Ascending aorta (tissue), 2 donors: Measurements from ENCODE around the gene FHL2. TPM values are rescaled to one million over a fixed set of nuclear protein-coding genes. Genes with fewer than 3 reads are reported as not detected.
A peak's percentile ranks its signal among the peaks of the same experiment; 100 is the strongest.

Source experiments
- DNase-seq, 2 donors: peaks; one replicate each; pipeline ENCODE4 v3.0.0-alpha.2; 2019; ENCODE audit warnings: low spot score in 2 of 2
- H3K27ac ChIP-seq, 2 donors: fragments of 200-600 bp; sonication (generic); one replicate each; pipeline ENCODE4 v1.5.1; 2016 to 2017; ENCODE audit warnings: mild to moderate bottlenecking in 1 of 2
- H3K27me3 ChIP-seq: fragments of 200-600 bp; sonication (generic); one replicate; pipeline ENCODE4 v1.5.1; 2017
- H3K36me3 ChIP-seq, 2 donors: fragments of 200-600 bp; sonication (generic); one replicate each; pipeline ENCODE4 v1.5.1; 2016
- H3K4me1 ChIP-seq, 2 donors: fragments of 200-600 bp; sonication (generic); one replicate each; pipeline ENCODE4 v1.5.1; 2016 to 2017; ENCODE audit warnings: mild to moderate bottlenecking in 1 of 2
- H3K4me3 ChIP-seq, 2 donors: fragments of 200-600 bp; sonication (generic); one replicate each; pipeline ENCODE4 v1.5.1; 2016 to 2017; ENCODE audit warnings: mild to moderate bottlenecking in 1 of 2
- H3K9me3 ChIP-seq, 2 donors: fragments of 200-600 bp; sonication (generic); one replicate each; pipeline ENCODE4 v1.5.1; 2016
- CTCF ChIP-seq, 3 experiments: fragments of 200-600 bp in 2 of 3; fragments of 450-650 bp in 1 of 3; sonication (generic) in 2 of 3; IDR thresholded peaks; one replicate each; pipeline ENCODE4 v1.5.1; 2016 to 2019; ENCODE audit warnings: antibody characterized with exemption in 3 of 3, mild to moderate bottlenecking in 1 of 3, moderate library complexity in 1 of 3
- intact Hi-C: fragments of 100-400 bp; cut with DNase I; formaldehyde crosslinking; loops from one replicate; pipeline ENCODE4 v1.15.1; 2023
- total RNA-seq: library from RNA; depleted of rRNA; stranded (reverse); fragments of >200 nt; gene quantifications from one replicate; pipeline ENCODE4 v1.1.0, GENCODE V29; 2016

The FHL2 gene
- total RNA-seq, 1 donor from 2014 or later: 175 TPM

- no peak overlapping the region for H3K4me3 ChIP-seq
- H3K36me3 ChIP-seq: peaks cover 3 to 12% of the 10 kb centered on the region in 2 donors
- TF ChIP-seq CTCF (IDR thresholded peaks at IDR 0.05): no peak
- intact Hi-C loops: no loop called here
- no peaks in the 10 kb centered on the region for H3K9me3 ChIP-seq
- peak in 1 of 2 donors; percentile 24 for DNase-seq
- no peak overlapping the region for H3K27ac ChIP-seq
- no peaks in the 10 kb centered on the region for H3K27me3 ChIP-seq
- H3K4me1 ChIP-seq: peaks cover 2 to 22% of the 10 kb centered on the region in 2 donors
These were observed 22.0 kb downstream of the FHL2 start for GRCh38 chr2:105376789-105377240.

- Histone ChIP-seq H3K27ac (peak overlapping the region in 1 of 2 donors; percentile 30), H3K9me3 (no peaks in the 10 kb centered on the region), H3K27me3 (no peaks in the 10 kb centered on the region), H3K4me3 (no peak overlapping the region), H3K36me3 (peaks cover 6 to 13% of the 10 kb centered on the region in 2 donors), H3K4me1 (peaks cover 2 to 16% of the 10 kb centered on the region in 2 donors)
- peak in 1 of 2 donors; percentile 59 for DNase-seq
- no peak for TF ChIP-seq CTCF (IDR thresholded peaks at IDR 0.05)
- intact Hi-C loops: no loop called here
These were observed 22.8 kb downstream of the FHL2 start for GRCh38 chr2:105376010-105376409.

- DNase-seq: peak in 1 of 2 donors; percentile 62
- H3K4me1 ChIP-seq: peaks cover 2 to 14% of the 10 kb centered on the region in 2 donors
These were observed 23.8 kb downstream of the FHL2 start for GRCh38 chr2:105375001-105375561.

GRCh38 chr2:105373895-105374401 is 24.9 kb downstream of the FHL2 start:
- Histone ChIP-seq H3K36me3 (peaks cover 6 to 17% of the 10 kb centered on the region in 2 donors), H3K27me3 (no peaks in the 10 kb centered on the region), H3K4me1 (peaks cover 2 to 10% of the 10 kb centered on the region in 2 donors), H3K9me3 (no peaks in the 10 kb centered on the region), H3K4me3 (no peak overlapping the region), H3K27ac (peak overlapping the region in 1 of 2 donors; percentile 45)
- TF ChIP-seq CTCF (IDR thresholded peaks at IDR 0.05): no peak
- DNase-seq: peak in 1 of 2 donors; percentile 39
- intact Hi-C loops: loop anchor here (5.0 kb wide), 1 partner anchor 38 kb away; no protein-coding TSS in a partner anchor

More at GRCh38 chr2:105375001-105375561, 23.8 kb downstream of the FHL2 start:
- no peak for TF ChIP-seq CTCF (IDR thresholded peaks at IDR 0.05)
- intact Hi-C loops: no loop called here
- Histone ChIP-seq H3K27me3 (no peaks in the 10 kb centered on the region), H3K27ac (no peak overlapping the region), H3K4me3 (no peak overlapping the region), H3K9me3 (no peaks in the 10 kb centered on the region), H3K36me3 (peaks cover 6 to 17% of the 10 kb centered on the region in 2 donors)

DNA sequence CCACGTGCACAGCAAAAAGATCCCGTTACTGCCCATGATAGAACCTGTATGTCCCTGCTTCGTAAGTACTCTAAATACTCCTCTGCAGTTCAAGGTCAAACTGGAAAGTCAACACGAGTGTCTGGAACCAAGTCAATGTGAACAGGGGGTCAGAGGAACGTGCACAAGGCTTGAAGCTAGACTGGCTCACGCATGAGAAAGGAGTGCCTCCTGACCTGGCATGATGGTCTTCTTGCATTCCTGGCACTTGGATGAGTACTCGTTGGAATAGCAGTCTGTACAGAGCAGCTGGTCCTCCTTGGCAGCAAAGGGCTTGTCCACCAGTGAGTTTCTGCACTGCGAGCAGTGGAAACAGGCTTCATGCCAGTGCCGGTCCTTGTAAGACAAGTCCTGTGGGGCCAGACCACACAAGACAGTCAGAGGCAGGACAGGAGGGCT is 25.5 kb downstream of the FHL2 start:
- Histone ChIP-seq H3K4me3 (no peak overlapping the region), H3K36me3 (peaks cover 6 to 17% of the 10 kb centered on the region in 2 donors), H3K9me3 (no peaks in the 10 kb centered on the region), H3K27me3 (no peaks in the 10 kb centered on the region), H3K4me1 (peaks cover 2 to 10% of the 10 kb centered on the region in 2 donors), H3K27ac (peak overlapping the region in 1 of 2 donors; percentile 30)
- DNase-seq: peak in 1 of 2 donors; percentile 70
- intact Hi-C loops: loop anchor here (5.0 kb wide), 1 partner anchor 39 kb away; no protein-coding TSS in a partner anchor
- no peak for TF ChIP-seq CTCF (IDR thresholded peaks at IDR 0.05)
